Measurements from ENCODE around the gene ALPG.
"Not testable (repeated sequence)": the region's sequence is repeated elsewhere in the genome, so short reads cannot be mapped to it uniquely, and the experiment has no call there.

The ALPG gene

GRCh38 chr2:232389327-232389726, 17.3 kb upstream of the ALPG start:
- H3K9ac ChIP-seq (ENCODE audit: low read length): no peak overlapping the region
- H3K9me3 ChIP-seq (ENCODE audit: low read length): no peaks in the 10 kb centered on the region
- H3K27ac ChIP-seq (ENCODE audit: low read depth, low read length, poor library complexity, severe bottlenecking): no peak overlapping the region
- H3K36me3 ChIP-seq (ENCODE audit: insufficient read depth, low read length): no peaks in the 10 kb centered on the region
- no peaks in the 10 kb centered on the region for H3K9me2 ChIP-seq (ENCODE audit: low read depth, low read length)
- no peak overlapping the region for H3K4me2 ChIP-seq (ENCODE audit: low read length)
- TF ChIP-seq CTCF (IDR thresholded peaks at IDR 0.05; ENCODE audit: low read length) (no peak), EZH2 (IDR thresholded peaks at IDR 0.05; ENCODE audit: borderline replicate concordance, low read length) (no peak)
- H3K79me2 ChIP-seq (ENCODE audit: insufficient read depth, low read length): no peaks in the 10 kb centered on the region
- H3F3A ChIP-seq (ENCODE audit: insufficient read depth, low read length): no peaks in the 10 kb centered on the region
- 0 out of 2 replicates have a peak, but pooled peaks cover 7% of the 10 kb centered on the region for H3K27me3 ChIP-seq (ENCODE audit: insufficient read depth, low read length)
- no peaks in the 10 kb centered on the region for H3K4me1 ChIP-seq (ENCODE audit: insufficient read depth, low read length, severe bottlenecking)
- no peak overlapping the region for H2AFZ ChIP-seq (ENCODE audit: low read length)
- H4K20me1 ChIP-seq (ENCODE audit: insufficient read depth, low read length): no peaks in the 10 kb centered on the region
- no peak overlapping the region for H3K4me3 ChIP-seq (ENCODE audit: low read depth, low read length, poor library complexity, severe bottlenecking)

- Histone ChIP-seq H4K20me1 (ENCODE audit: insufficient read depth, low read length) (no peaks in the 10 kb centered on the region), H3K4me3 (ENCODE audit: low read depth, low read length, poor library complexity, severe bottlenecking) (no peak overlapping the region), H3K4me2 (ENCODE audit: low read length) (no peak overlapping the region), H3K79me2 (ENCODE audit: insufficient read depth, low read length) (no peaks in the 10 kb centered on the region), H3K4me1 (ENCODE audit: insufficient read depth, low read length, severe bottlenecking) (no peaks in the 10 kb centered on the region), H3K27ac (ENCODE audit: low read depth, low read length, poor library complexity, severe bottlenecking) (no peak overlapping the region), H3K36me3 (ENCODE audit: insufficient read depth, low read length) (no peaks in the 10 kb centered on the region), H3K9ac (ENCODE audit: low read length) (no peak overlapping the region), H3K9me3 (ENCODE audit: low read length) (no peaks in the 10 kb centered on the region), H3F3A (ENCODE audit: insufficient read depth, low read length) (no peaks in the 10 kb centered on the region), H2AFZ (ENCODE audit: low read length) (no peak overlapping the region), H3K9me2 (ENCODE audit: low read depth, low read length) (no peaks in the 10 kb centered on the region), H3K27me3 (ENCODE audit: insufficient read depth, low read length) (0 out of 2 replicates have a peak, but pooled peaks cover 7% of the 10 kb centered on the region)
- no peak for TF ChIP-seq EZH2 (IDR thresholded peaks at IDR 0.05; ENCODE audit: borderline replicate concordance, low read length)
- no peak for TF ChIP-seq CTCF (IDR thresholded peaks at IDR 0.05; ENCODE audit: low read length)
These were observed 16.0 kb upstream of the ALPG start for GRCh38 chr2:232390661-232391060.

GRCh38 chr2:232393556-232393955, 13.1 kb upstream of the ALPG start:
- no peaks in the 10 kb centered on the region for H3K79me2 ChIP-seq (ENCODE audit: insufficient read depth, low read length)
- H3K27me3 ChIP-seq (ENCODE audit: insufficient read depth, low read length): 0 out of 2 replicates have a peak, but pooled peaks cover 7% of the 10 kb centered on the region
- no peak overlapping the region for H2AFZ ChIP-seq (ENCODE audit: low read length)
- TF ChIP-seq EZH2 (IDR thresholded peaks at IDR 0.05; ENCODE audit: borderline replicate concordance, low read length): no peak
- TF ChIP-seq CTCF (IDR thresholded peaks at IDR 0.05; ENCODE audit: low read length): no peak
- no peak overlapping the region for H3K4me3 ChIP-seq (ENCODE audit: low read depth, low read length, poor library complexity, severe bottlenecking)
- no peaks in the 10 kb centered on the region for H4K20me1 ChIP-seq (ENCODE audit: insufficient read depth, low read length)
- H3K27ac ChIP-seq (ENCODE audit: low read depth, low read length, poor library complexity, severe bottlenecking): no peak overlapping the region
- H3K4me1 ChIP-seq (ENCODE audit: insufficient read depth, low read length, severe bottlenecking): no peaks in the 10 kb centered on the region
- H3K9me3 ChIP-seq (ENCODE audit: low read length): no peaks in the 10 kb centered on the region
- H3K4me2 ChIP-seq (ENCODE audit: low read length): no peak overlapping the region
- H3K36me3 ChIP-seq (ENCODE audit: insufficient read depth, low read length): no peaks in the 10 kb centered on the region
- H3K9ac ChIP-seq (ENCODE audit: low read length): no peak overlapping the region
- H3K9me2 ChIP-seq (ENCODE audit: low read depth, low read length): no peaks in the 10 kb centered on the region
- no peaks in the 10 kb centered on the region for H3F3A ChIP-seq (ENCODE audit: insufficient read depth, low read length)

GRCh38 chr2:232394431-232394830, 12.2 kb upstream of the ALPG start:
- not testable (repeated sequence) for H3K9me2 ChIP-seq (ENCODE audit: low read depth, low read length); H2AFZ ChIP-seq (ENCODE audit: low read length); H3K36me3 ChIP-seq (ENCODE audit: insufficient read depth, low read length); H4K20me1 ChIP-seq (ENCODE audit: insufficient read depth, low read length); H3K4me1 ChIP-seq (ENCODE audit: insufficient read depth, low read length, severe bottlenecking); H3K9me3 ChIP-seq (ENCODE audit: low read length); H3K4me2 ChIP-seq (ENCODE audit: low read length); H3F3A ChIP-seq (ENCODE audit: insufficient read depth, low read length); H3K27ac ChIP-seq (ENCODE audit: low read depth, low read length, poor library complexity, severe bottlenecking); H3K9ac ChIP-seq (ENCODE audit: low read length); H3K4me3 ChIP-seq (ENCODE audit: low read depth, low read length, poor library complexity, severe bottlenecking); H3K79me2 ChIP-seq (ENCODE audit: insufficient read depth, low read length); H3K27me3 ChIP-seq (ENCODE audit: insufficient read depth, low read length)
